Vein endothelial cell (primary cell): ENCODE data around the gene MAB21L1. TPM values are rescaled to one million over a fixed set of nuclear protein-coding genes. Genes with fewer than 3 reads are reported as not detected.

Experiments used
- total RNA-seq: library from RNA; depleted of rRNA; stranded (reverse); fragments of >200 nt; gene quantifications from 2 replicates; pipeline ENCODE4 v1.2.3, GENCODE V29; 2012

The MAB21L1 gene
- total RNA-seq, result 0.10 TPM in 1 of 2 replicates, not detected in the other

GRCh38 chr13:35475960-35476943 lies at the start of gene MAB21L1:
Gene MAB21L1 (minus strand): TSS chr13:35476689. CDS start chr13:35476138, 551 bp downstream.

